Measurements from ENCODE around the gene TXNDC12.
"Not testable (repeated sequence)": the region's sequence is repeated elsewhere in the genome, so short reads cannot be mapped to it uniquely, and the experiment has no call there.

The TXNDC12 gene

DNA sequence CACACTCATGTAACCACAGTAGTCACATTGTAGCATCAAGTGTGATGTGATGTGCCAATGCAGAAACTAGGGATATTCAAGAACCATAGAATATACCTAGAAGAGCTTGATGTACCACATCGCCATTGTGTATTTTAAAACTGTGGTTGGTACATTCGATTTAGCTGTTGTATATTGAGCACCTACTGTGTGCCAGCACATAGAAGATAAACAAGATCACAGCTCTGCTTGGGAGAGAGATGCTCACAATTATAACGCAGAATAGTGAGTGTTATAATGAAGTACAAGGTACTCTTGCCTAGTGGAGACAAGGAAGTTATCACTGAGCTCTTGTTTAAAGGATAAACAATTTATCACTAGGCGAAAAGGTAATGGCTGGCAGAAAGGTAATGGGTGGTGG, 5.8 kb upstream of the TXNDC12 start:
- peaks cover 73% of the 10 kb centered on the region for H3K36me3 ChIP-seq (ENCODE audit: control insufficient read depth, insufficient read depth, low read length)
- H3K27ac ChIP-seq (ENCODE audit: low read depth, low read length), result no peak overlapping the region
- H3K9me3 ChIP-seq (ENCODE audit: control insufficient read depth, insufficient read depth, low read length), result no peaks in the 10 kb centered on the region
- H3K27me3 ChIP-seq (ENCODE audit: control insufficient read depth, insufficient read depth, low read length), result no peaks in the 10 kb centered on the region
- peaks cover 8% of the 10 kb centered on the region for H3K4me1 ChIP-seq (ENCODE audit: control insufficient read depth, insufficient read depth, low read length)
- no peak overlapping the region for H3K4me3 ChIP-seq (ENCODE audit: low read depth, low read length)
- no peak overlapping the region for H3K9ac ChIP-seq (ENCODE audit: low read depth, low read length)

DNA sequence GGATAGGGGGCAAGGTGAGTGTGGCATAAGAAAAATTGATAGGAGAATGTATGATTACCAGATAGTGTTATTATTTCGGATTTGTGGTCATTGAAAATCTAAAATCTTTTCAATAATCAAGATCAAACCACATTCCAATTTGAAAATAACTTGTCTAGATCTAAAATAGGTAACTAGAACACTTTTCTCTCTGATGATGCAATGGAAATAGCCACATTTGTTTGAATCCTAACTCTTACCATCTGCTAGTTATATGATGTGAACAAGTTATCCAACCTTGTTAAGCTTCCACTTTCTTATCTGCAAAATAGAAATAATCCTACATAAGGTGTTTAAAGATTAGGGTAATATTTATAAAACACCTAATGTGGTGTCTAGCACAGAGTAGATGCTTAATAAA, 4.9 kb upstream of the TXNDC12 start:
- peaks cover 63% of the 10 kb centered on the region for H3K36me3 ChIP-seq (ENCODE audit: control insufficient read depth, insufficient read depth, low read length)
- no peaks in the 10 kb centered on the region for H3K9me3 ChIP-seq (ENCODE audit: control insufficient read depth, insufficient read depth, low read length)
- H3K4me3 ChIP-seq (ENCODE audit: low read depth, low read length), result no peak overlapping the region
- H3K9ac ChIP-seq (ENCODE audit: low read depth, low read length), result no peak overlapping the region
- H3K4me1 ChIP-seq (ENCODE audit: control insufficient read depth, insufficient read depth, low read length), result peaks cover 8% of the 10 kb centered on the region
- H3K27me3 ChIP-seq (ENCODE audit: control insufficient read depth, insufficient read depth, low read length), result no peaks in the 10 kb centered on the region
- no peak overlapping the region for H3K27ac ChIP-seq (ENCODE audit: low read depth, low read length)

DNA sequence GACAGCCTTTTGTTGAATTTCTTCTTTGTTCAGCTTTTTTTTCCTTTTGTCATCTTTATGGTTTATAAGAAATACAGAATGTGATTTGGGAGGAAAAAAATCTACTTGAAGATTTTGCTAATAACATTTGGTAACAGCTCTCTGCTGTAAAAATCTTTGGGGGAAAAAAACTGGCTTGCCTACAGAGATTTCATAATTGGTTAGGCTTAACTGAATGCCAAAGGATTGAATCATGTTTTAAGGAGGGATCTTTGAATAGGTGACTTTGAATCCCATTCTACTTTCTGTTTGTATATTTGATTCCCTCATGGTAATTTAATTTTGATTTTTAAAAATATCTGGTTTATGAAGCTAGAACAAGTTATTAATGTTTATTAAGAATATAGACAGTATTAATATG, 4.3 kb upstream of the TXNDC12 start:
- H3K4me1 ChIP-seq (ENCODE audit: control insufficient read depth, insufficient read depth, low read length), result peaks cover 8% of the 10 kb centered on the region
- H3K27me3 ChIP-seq (ENCODE audit: control insufficient read depth, insufficient read depth, low read length), result no peaks in the 10 kb centered on the region
- H3K4me3 ChIP-seq (ENCODE audit: low read depth, low read length), result no peak overlapping the region
- H3K9ac ChIP-seq (ENCODE audit: low read depth, low read length), result no peak overlapping the region
- H3K36me3 ChIP-seq (ENCODE audit: control insufficient read depth, insufficient read depth, low read length), result peaks cover 58% of the 10 kb centered on the region
- no peak overlapping the region for H3K27ac ChIP-seq (ENCODE audit: low read depth, low read length)
- no peaks in the 10 kb centered on the region for H3K9me3 ChIP-seq (ENCODE audit: control insufficient read depth, insufficient read depth, low read length)

DNA sequence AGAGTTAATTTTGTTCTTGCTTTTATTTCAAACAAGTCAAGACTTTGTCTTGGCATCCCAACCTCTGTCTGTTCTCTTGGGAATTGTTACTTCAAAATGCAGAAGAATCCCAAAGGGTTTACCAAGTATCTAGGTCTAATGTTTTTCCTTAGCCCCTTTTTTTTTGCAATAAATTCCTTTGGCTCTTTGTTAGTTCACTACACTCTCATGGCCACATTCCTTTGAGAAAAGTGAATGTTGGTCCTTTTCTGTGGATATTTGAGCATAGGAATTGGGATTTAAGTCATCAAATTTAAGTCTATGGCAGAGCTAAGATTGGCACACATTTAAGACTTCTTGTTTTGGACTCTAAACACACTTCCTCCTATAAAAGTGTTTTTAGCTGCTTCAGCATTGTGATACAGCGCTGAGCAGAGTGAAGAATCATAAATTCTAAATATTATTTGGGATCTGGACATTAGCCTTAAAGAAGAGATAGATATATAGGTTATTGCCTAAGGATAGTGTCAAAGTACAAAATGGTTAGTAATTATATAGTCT, 3.0 kb upstream of the TXNDC12 start:
- Histone ChIP-seq H3K4me1 (ENCODE audit: control insufficient read depth, insufficient read depth, low read length) (peaks cover 15% of the 10 kb centered on the region), H3K9ac (ENCODE audit: low read depth, low read length) (peak overlapping the region; percentile 91; the same call in 1 of the 2 replicates), H3K4me3 (ENCODE audit: low read depth, low read length) (peak overlapping the region; percentile 98), H3K27me3 (ENCODE audit: control insufficient read depth, insufficient read depth, low read length) (no peaks in the 10 kb centered on the region), H3K27ac (ENCODE audit: low read depth, low read length) (peak overlapping the region; percentile 26), H3K36me3 (ENCODE audit: control insufficient read depth, insufficient read depth, low read length) (peaks cover 44% of the 10 kb centered on the region), H3K9me3 (ENCODE audit: control insufficient read depth, insufficient read depth, low read length) (no peaks in the 10 kb centered on the region)

DNA sequence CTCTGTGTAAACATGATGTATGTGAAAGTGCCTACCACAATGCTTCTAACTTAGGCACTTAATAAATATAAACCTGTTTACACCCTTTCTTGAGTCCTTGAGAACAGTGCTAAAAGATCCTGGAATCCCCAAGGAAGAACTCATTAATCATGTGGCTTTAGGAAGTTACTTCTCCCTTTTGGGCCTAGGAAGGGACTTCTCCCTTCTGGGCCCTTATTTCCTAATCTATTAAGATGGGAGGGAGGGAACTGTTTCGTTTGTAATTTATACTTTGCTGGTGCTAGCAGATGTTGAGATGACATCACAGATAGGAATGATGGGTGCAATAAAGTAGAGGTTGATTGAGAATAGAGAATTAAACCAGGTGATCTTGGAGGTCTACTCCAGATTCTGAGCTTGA, 2.3 kb upstream of the TXNDC12 start:
- Histone ChIP-seq H3K27me3 (ENCODE audit: control insufficient read depth, insufficient read depth, low read length) (no peaks in the 10 kb centered on the region), H3K27ac (ENCODE audit: low read depth, low read length) (peak overlapping the region; percentile 99), H3K9ac (ENCODE audit: low read depth, low read length) (peak overlapping the region; percentile 91), H3K9me3 (ENCODE audit: control insufficient read depth, insufficient read depth, low read length) (no peaks in the 10 kb centered on the region), H3K4me3 (ENCODE audit: low read depth, low read length) (peak overlapping the region; percentile 98), H3K4me1 (ENCODE audit: control insufficient read depth, insufficient read depth, low read length) (peaks cover 15% of the 10 kb centered on the region), H3K36me3 (ENCODE audit: control insufficient read depth, insufficient read depth, low read length) (peaks cover 43% of the 10 kb centered on the region)

DNA sequence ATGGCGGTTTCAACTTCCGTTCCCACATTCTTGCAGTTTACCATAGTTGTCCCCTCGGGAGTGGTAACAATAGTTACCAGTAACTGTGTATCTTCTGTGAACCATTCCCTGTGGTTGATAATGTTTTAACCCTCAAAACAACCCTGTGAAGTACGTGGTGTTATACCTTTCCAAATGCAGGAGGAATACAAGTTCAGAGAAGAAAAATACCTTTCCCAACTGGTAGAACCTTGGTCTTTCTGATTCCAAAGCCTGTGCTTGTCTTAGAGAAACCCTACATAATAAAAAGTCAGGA, 1.9 kb upstream of the TXNDC12 start:
- peak overlapping the region; percentile 98 for H3K4me3 ChIP-seq (ENCODE audit: low read depth, low read length)
- H3K27me3 ChIP-seq (ENCODE audit: control insufficient read depth, insufficient read depth, low read length), result no peaks in the 10 kb centered on the region
- H3K9me3 ChIP-seq (ENCODE audit: control insufficient read depth, insufficient read depth, low read length), result no peaks in the 10 kb centered on the region
- H3K36me3 ChIP-seq (ENCODE audit: control insufficient read depth, insufficient read depth, low read length), result peaks cover 45% of the 10 kb centered on the region
- peaks cover 15% of the 10 kb centered on the region for H3K4me1 ChIP-seq (ENCODE audit: control insufficient read depth, insufficient read depth, low read length)
- H3K27ac ChIP-seq (ENCODE audit: low read depth, low read length), result peak overlapping the region; percentile 99
- H3K9ac ChIP-seq (ENCODE audit: low read depth, low read length), result peak overlapping the region; percentile 91

DNA sequence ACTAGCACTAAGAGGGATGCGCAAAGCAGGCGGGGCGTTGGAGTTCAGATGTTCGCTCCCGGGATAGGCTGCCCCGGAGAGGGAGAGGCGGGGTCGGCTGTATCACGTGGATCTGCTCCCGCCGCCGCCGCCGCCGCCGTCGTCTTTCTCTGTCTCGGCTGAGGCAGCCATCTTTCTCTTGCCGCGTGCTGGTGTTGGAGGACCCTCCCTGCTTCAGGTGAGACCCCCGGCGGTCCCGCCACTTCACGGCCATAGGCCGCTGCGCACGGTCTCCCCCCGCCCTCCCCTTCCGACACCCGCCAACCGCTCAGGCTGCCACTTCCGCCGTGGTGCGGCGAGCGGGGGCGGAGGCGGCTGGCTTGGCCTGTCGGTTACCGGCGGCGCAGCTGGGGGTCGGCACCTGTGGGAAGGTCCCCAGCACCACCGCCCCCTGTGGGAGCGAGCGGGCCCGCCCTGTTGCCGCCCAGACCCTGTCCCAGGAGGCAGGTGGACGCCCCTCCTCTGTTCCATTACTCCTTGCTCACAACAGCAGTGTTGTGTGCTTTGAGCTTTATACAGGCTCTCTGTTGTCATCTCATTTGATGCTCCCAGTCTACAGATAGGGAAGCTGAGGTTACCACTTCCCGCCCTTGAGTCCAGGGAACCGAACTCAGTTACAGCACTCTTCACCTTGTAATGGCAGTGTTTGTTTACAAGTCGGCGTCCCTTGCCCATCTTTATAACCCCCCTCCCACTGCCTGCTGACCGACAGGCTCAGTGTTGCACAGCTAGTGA, 1.4 kb upstream of the TXNDC12 start, which contains the start of gene BTF3L4:
TSS of gene BTF3L4 (plus strand) at position 133 of the 774 bp plus-strand sequence. CDS start 3,553 bp downstream, outside the sequence.
- no peaks in the 10 kb centered on the region for H3K9me3 ChIP-seq (ENCODE audit: control insufficient read depth, insufficient read depth, low read length)
- H3K4me1 ChIP-seq (ENCODE audit: control insufficient read depth, insufficient read depth, low read length), result peaks cover 15% of the 10 kb centered on the region
- H3K9ac ChIP-seq (ENCODE audit: low read depth, low read length), result peak within 1 kb of the TSS; percentile 91
- H3K36me3 ChIP-seq (ENCODE audit: control insufficient read depth, insufficient read depth, low read length), result peaks cover 45% of the 10 kb centered on the region
- H3K27me3 ChIP-seq (ENCODE audit: control insufficient read depth, insufficient read depth, low read length), result no peaks in the 10 kb centered on the region
- H3K27ac ChIP-seq (ENCODE audit: low read depth, low read length), result peak within 1 kb of the TSS; percentile 99
- H3K4me3 ChIP-seq (ENCODE audit: low read depth, low read length), result peak within 1 kb of the TSS; percentile 98

- peak overlapping the region; percentile 82 for H3K9ac ChIP-seq (ENCODE audit: low read depth, low read length)
- H3K27ac ChIP-seq (ENCODE audit: low read depth, low read length), result peak overlapping the region; percentile 99
- H3K36me3 ChIP-seq (ENCODE audit: control insufficient read depth, insufficient read depth, low read length), result peaks cover 44% of the 10 kb centered on the region
- H3K27me3 ChIP-seq (ENCODE audit: control insufficient read depth, insufficient read depth, low read length), result no peaks in the 10 kb centered on the region
- peaks cover 15% of the 10 kb centered on the region for H3K4me1 ChIP-seq (ENCODE audit: control insufficient read depth, insufficient read depth, low read length)
- H3K9me3 ChIP-seq (ENCODE audit: control insufficient read depth, insufficient read depth, low read length), result no peaks in the 10 kb centered on the region
- peak overlapping the region; percentile 98 for H3K4me3 ChIP-seq (ENCODE audit: low read depth, low read length)
These were observed 823 bp upstream of the TXNDC12 start for GRCh38 chr1:52055866-52056162.

DNA sequence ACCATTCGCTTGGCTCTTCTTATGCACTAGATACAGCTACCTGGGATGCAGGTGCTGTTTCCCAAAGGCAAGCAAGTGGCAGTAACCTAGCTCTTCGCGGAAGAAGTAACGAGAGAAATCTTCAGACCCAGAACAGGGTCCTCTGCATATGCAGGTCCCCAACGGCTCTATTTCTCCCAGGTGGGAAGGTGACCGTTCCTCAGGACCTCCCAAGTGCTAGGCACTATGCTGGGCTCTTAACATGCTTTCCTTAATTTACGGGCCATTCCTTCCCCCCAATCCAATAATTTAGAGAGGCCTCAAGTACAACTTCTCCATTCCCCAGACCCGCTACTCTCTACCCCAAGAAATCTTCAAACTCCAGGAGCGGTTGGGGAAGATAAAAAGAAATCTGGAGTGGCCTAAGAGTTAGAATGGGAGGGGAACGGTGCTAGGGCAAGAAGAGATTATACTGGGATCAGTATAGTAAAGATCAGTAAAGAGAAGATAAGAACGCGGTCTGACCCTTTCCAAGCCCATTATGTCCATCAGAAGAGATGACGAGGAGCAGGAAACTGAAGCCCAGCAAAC, 410 bp downstream of the TXNDC12 start:
- peak overlapping the region; percentile 99 for H3K27ac ChIP-seq (ENCODE audit: low read depth, low read length)
- no peaks in the 10 kb centered on the region for H3K9me3 ChIP-seq (ENCODE audit: control insufficient read depth, insufficient read depth, low read length)
- H3K36me3 ChIP-seq (ENCODE audit: control insufficient read depth, insufficient read depth, low read length), result peaks cover 40% of the 10 kb centered on the region
- H3K4me1 ChIP-seq (ENCODE audit: control insufficient read depth, insufficient read depth, low read length), result peaks cover 15% of the 10 kb centered on the region
- H3K4me3 ChIP-seq (ENCODE audit: low read depth, low read length), result peak overlapping the region; percentile 98
- no peaks in the 10 kb centered on the region for H3K27me3 ChIP-seq (ENCODE audit: control insufficient read depth, insufficient read depth, low read length)
- H3K9ac ChIP-seq (ENCODE audit: low read depth, low read length), result peak overlapping the region; percentile 82

- Histone ChIP-seq H3K9ac (ENCODE audit: low read depth, low read length) (no peak overlapping the region), H3K36me3 (ENCODE audit: control insufficient read depth, insufficient read depth, low read length) (peaks cover 34% of the 10 kb centered on the region), H3K27me3 (ENCODE audit: control insufficient read depth, insufficient read depth, low read length) (no peaks in the 10 kb centered on the region), H3K27ac (ENCODE audit: low read depth, low read length) (no peak overlapping the region), H3K4me1 (ENCODE audit: control insufficient read depth, insufficient read depth, low read length) (peaks cover 15% of the 10 kb centered on the region), H3K9me3 (ENCODE audit: control insufficient read depth, insufficient read depth, low read length) (no peaks in the 10 kb centered on the region), H3K4me3 (ENCODE audit: low read depth, low read length) (peak overlapping the region; percentile 98)
These were observed 1.1 kb downstream of the TXNDC12 start for GRCh38 chr1:52053862-52054261.

- H3K27me3 ChIP-seq (ENCODE audit: control insufficient read depth, insufficient read depth, low read length); H3K27ac ChIP-seq (ENCODE audit: low read depth, low read length); H3K9ac ChIP-seq (ENCODE audit: low read depth, low read length); H3K4me1 ChIP-seq (ENCODE audit: control insufficient read depth, insufficient read depth, low read length); H3K4me3 ChIP-seq (ENCODE audit: low read depth, low read length); H3K9me3 ChIP-seq (ENCODE audit: control insufficient read depth, insufficient read depth, low read length): not testable (repeated sequence)
- peaks cover 38% of the 10 kb centered on the region for H3K36me3 ChIP-seq (ENCODE audit: control insufficient read depth, insufficient read depth, low read length)
These were observed 5.7 kb downstream of the TXNDC12 start for GRCh38 chr1:52049337-52049736.

Measured in HUES48 (cell line).